GM19193 (cell line): ENCODE data around the gene ATL1.

Experiments
- POLR2A ChIP-seq: IDR thresholded peaks from 4 replicates; pipeline ENCODE4 v1.6.1; 2011; ENCODE audit not compliant: insufficient read depth, insufficient read length; ENCODE audit errors: extremely low read depth

Gene ATL1

DNA sequence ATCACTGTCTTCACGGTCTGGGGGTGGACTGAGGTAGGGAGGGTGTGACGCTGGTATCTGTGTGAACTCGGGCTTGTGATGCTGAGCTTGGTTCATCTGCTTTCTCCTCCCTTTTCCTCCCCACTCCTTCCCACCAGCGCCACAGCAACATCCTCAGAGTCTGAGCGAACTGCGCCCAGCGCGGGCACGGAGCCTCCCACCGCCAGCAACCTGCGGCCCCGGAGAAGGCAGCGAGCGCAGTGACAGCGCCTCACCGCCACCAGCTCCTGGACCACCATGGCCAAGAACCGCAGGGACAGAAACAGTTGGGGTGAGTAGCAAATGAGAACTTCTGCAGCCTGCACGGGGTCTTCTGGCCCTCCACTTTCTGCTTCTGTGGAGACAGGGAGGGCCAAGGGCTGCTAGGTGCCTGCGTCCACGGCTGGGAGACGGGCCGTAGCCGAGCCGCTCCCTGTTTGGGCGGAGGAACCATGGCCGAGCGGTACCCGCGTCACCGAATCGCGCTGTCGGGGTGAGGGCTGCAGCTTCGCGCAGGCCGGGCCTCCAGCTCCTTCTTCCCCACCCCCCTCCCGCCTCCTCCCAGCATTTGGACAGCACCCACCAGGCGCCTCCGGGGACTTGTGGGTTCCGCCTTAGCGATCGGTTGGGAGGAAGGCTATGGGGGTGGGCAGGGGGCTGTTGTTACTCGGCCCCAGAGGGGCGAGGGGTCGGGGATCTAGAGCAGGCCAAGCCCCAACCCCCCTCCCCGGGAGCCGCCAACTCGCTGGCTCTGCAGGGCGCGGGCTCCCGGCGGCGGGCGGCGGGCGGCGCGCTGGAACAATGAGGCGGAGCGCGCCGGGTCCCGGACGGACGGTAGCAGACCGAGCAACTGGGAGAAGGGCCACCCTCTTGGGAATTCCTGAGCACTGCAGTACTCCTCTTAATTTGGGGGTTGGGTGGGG lies at the start of gene ATL1:
TSS of gene ATL1 (plus strand) at position 156 of the 941 bp plus-strand sequence. CDS start at position 277, 121 bp downstream.
- TF ChIP-seq POLR2A = no peak

- TF ChIP-seq POLR2A = no peak
These were observed 49.8 kb upstream of the ATL1 start for GRCh38 chr14:50510157-50510556.

DNA sequence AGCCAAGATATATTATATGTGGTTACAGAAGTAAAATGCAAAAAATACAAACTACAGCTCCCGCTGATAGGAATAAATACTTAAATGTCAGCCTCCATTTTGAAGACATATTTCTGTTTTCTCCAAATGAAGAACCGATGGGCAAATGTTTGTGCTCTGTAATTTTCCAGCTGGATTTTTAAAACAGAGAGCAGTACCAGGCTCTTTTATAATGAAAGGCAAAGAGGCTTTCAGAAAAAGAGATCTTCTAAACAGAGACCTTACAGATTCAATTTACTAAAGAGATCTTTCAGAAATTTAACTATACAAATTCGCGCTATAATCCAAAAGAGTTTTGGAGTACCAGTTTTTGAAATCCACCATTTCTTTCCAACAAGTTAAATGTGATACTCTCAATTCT lies 47.5 kb upstream of the ATL1 start:
- no peak for TF ChIP-seq POLR2A

- TF ChIP-seq POLR2A = no peak
These were observed 43.9 kb upstream of the ATL1 start for GRCh38 chr14:50516091-50516490.

DNA sequence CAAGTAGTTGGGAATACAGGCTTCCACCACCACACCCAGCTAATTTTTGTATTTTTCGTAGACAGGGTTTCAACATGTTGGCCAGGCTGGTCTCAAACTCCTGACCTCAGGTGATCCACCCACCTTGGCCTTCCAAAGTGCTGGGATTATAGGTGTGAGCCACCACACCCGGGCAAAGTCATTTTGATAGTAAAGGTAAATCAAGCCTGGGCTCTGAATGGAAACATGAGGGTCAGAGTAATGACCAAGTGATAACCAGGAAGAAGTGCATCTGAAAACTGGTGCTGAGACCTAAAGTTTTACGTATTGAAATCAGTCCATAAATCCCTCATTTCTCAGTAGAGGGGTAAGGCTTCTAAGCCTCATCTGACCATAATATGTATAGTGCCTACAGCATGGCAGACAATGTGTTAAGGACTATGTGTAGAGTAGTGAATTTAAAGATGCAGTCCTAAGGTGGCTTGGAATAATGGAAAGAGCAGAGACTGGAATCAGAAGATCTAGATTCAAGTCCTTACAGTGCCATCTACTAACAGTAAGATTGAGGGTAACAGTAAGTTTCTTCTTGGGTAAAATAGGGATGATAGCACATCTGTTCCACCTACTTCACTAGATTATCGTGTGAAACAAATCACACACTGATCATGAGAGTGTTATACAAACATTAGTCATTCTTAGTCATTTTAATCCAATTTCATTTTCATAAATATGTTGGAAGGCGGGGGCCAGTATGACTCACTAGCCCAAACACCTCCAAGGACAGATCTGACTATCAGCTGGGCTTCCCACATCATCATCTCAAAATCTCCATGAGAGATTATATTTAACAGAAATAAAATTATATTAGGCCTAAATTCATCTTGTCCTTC lies 38.8 kb upstream of the ATL1 start:
- TF ChIP-seq POLR2A = no peak

DNA sequence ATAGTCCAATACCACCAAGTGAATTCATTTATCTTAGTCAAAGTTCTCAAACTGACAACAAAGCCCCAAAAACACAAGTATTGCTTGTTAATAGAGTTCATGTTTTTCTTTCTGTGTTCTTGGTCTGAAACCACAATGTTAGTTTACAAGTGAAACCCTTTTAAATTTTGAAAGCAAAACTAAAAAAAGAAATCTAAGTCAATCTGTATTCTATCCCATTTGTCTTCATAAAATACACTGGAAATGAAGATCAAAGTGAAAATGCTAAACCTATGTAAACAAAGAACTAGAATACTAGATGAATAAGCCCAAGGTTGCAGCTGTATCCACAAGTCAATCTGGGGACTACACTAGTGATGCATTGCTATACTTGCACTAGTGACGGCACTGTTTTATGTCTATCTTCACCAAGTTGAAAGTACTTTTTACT lies 38.0 kb upstream of the ATL1 start:
- no peak for TF ChIP-seq POLR2A

GRCh38 chr14:50523271-50524041 lies 36.5 kb upstream of the ATL1 start:
- TF ChIP-seq POLR2A = no peak

GRCh38 chr14:50524060-50524459 lies 35.9 kb upstream of the ATL1 start:
- no peak for TF ChIP-seq POLR2A

DNA sequence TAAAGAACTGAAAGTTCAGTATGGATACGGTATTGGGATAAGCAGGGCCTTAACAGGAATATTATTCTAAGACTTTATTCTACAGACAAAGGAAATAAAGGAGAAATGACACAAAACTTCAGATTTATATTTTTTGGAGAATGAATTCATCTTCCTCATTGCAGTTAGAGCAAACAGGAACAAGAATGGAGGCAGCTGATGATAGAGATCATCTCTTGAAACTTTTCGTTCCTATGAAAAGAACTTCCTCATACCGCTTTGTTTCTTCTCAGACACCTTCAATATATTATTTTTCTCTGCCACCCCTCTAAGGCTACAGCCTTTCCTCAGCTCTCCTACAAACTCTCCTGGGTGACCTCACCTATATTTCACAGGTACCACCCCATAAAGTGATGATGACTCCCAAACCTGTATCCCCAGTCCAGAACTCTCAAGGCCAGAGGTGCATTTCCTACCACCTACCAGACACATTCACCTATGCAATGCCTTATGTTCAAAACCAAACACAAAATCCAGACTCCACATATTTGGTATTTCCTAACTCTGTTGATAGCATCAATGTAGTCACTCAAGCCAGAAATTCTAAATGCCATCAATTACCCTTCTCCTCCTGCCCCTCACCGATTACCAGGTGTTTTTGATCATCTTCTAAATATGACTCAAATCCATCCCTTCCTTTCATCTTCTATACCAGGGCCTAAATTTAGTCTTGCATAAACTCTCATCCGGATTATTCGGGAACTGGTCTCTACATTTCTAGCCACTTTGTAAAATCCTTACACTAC lies 35.0 kb upstream of the ATL1 start:
- no peak for TF ChIP-seq POLR2A

DNA sequence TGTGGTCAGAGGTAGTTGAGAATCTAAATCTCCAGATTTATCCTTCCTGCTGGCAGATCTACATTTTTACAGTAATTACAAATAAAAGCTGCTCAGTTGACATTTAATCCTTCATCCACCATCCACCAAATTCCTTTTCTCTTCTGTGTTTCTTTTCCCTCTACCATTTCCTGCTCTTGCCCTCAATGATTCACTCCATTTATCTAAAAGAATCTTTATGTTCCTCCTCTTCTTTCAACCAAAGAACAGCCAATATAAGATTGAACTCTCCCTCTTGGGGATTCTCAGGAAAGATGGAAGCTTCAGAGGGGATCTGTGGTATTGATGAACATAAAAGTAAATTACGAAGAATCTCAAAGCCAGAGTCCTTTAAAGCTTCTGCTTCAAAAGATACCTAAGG lies 31.9 kb upstream of the ATL1 start:
- no peak for TF ChIP-seq POLR2A

- no peak for TF ChIP-seq POLR2A
These were observed 30.4 kb upstream of the ATL1 start for GRCh38 chr14:50529288-50530179.

- no peak for TF ChIP-seq POLR2A
These were observed 29.6 kb upstream of the ATL1 start for GRCh38 chr14:50530358-50530757.

GRCh38 chr14:50530794-50531365 lies 29.1 kb upstream of the ATL1 start:
- no peak for TF ChIP-seq POLR2A
